Mesendoderm (in vitro differentiated cells): Measurements from ENCODE around the gene JAKMIP1.
A peak's percentile ranks its signal among the peaks of the same experiment; 100 is the strongest.

Experiments used
- DNase-seq: peaks from one replicate; pipeline ENCODE4 v3.0.0; 2013
- H2AK5ac ChIP-seq: 2 replicates; pipeline ENCODE4 v1.6.1; 2013; ENCODE audit warnings: low read length, inconsistent platforms
- H2BK120ac ChIP-seq: 2 replicates; pipeline ENCODE4 v1.6.1; 2013; ENCODE audit warnings: low read depth, mild to moderate bottlenecking, low read length, moderate library complexity, mixed read lengths
- H2BK15ac ChIP-seq: replicated peaks from 2 replicates; pipeline ENCODE4 v1.6.1; 2013; ENCODE audit warnings: low read depth, mild to moderate bottlenecking, moderate library complexity
- H2BK5ac ChIP-seq: 2 replicates; pipeline ENCODE4 v1.6.1; 2013; ENCODE audit warnings: low read length, inconsistent platforms
- H3K18ac ChIP-seq: 2 replicates; pipeline ENCODE4 v1.6.1; 2013; ENCODE audit warnings: mild to moderate bottlenecking, low read length, mixed read lengths
- H3K23ac ChIP-seq: one replicate; pipeline ENCODE4 v1.6.1; 2013; ENCODE audit warnings: low read length
- H3K27ac ChIP-seq: 2 replicates; pipeline ENCODE4 v1.5.1; 2013; ENCODE audit warnings: low read depth, mild to moderate bottlenecking, inconsistent platforms, low read length, moderate library complexity
- H3K27me3 ChIP-seq: 2 replicates; pipeline ENCODE4 v1.6.1; 2013; ENCODE audit warnings: low read length, control low read depth, mild to moderate bottlenecking, inconsistent platforms; ENCODE audit not compliant: insufficient read depth, poor library complexity
- H3K36me3 ChIP-seq: 2 replicates; pipeline ENCODE4 v1.6.1; 2013; ENCODE audit warnings: low read length, inconsistent platforms; ENCODE audit not compliant: control insufficient read depth, insufficient read depth
- H3K4ac ChIP-seq: one replicate; pipeline ENCODE4 v1.6.1; 2013; ENCODE audit warnings: low read depth, mild to moderate bottlenecking, low read length, moderate library complexity
- H3K4me1 ChIP-seq: 2 replicates; pipeline ENCODE4 v1.6.1; 2013; ENCODE audit warnings: low read depth, low read length, inconsistent platforms; ENCODE audit not compliant: control insufficient read depth
- H3K4me2 ChIP-seq: 2 replicates; pipeline ENCODE4 v1.6.1; 2013; ENCODE audit warnings: low read length
- H3K4me3 ChIP-seq: 2 replicates; pipeline ENCODE4 v1.5.1; 2013; ENCODE audit warnings: mild to moderate bottlenecking, low read length
- H3K56ac ChIP-seq: one replicate; pipeline ENCODE4 v1.6.1; 2013; ENCODE audit warnings: low read length
- H3K79me1 ChIP-seq: 2 replicates; pipeline ENCODE4 v1.6.1; 2013; ENCODE audit warnings: low read length, inconsistent platforms
- H3K79me2 ChIP-seq: 2 replicates; pipeline ENCODE4 v1.6.1; 2013; ENCODE audit warnings: mild to moderate bottlenecking, low read length; ENCODE audit not compliant: control insufficient read depth, insufficient read depth
- H3K9ac ChIP-seq: 2 replicates; pipeline ENCODE4 v1.6.1; 2013; ENCODE audit warnings: low read length, inconsistent platforms
- H4K5ac ChIP-seq: one replicate; pipeline ENCODE4 v1.6.1; 2013; ENCODE audit warnings: low read length
- H4K8ac ChIP-seq: one replicate; pipeline ENCODE4 v1.6.1; 2013; ENCODE audit warnings: low read depth, mild to moderate bottlenecking, control low read depth, low read length, moderate library complexity
- WGBS: extraction: QIAGEN DNeasy Blood & Tissue Kit; methylation state at CpG from one replicate; pipeline ENCODE4 v1.1.7; 2013; ENCODE audit warnings: low lambda C conversion rate, missing lambda C conversion rate; ENCODE audit not compliant: insufficient coverage; ENCODE audit errors: extremely low coverage; 5-methylcytosine and 5-hydroxymethylcytosine counted together

The JAKMIP1 gene

DNA sequence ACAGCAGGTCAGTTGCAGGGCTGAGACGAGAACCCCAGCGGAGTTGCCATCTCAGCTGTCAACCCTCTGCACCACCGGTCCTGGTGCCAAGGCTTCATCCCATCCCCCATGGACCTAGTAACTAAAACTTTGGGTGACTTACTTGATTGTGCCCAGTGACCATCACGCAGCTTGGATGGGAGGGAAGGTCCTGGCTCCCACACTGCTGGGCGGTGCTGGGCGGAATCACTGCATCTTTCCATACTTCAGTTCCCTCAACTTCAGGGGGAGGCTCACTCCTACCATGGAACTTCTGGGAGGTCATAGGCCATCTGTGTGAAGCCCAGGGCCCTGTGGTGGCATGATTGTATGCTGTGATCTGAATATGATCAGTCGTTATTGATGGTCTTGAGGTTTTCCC lies 26.2 kb upstream of the JAKMIP1 start:
- Histone ChIP-seq H3K4me3 (no peak overlapping the region), H3K23ac (no peak overlapping the region), H2BK15ac (no peak overlapping the region), H3K9ac (no peak overlapping the region), H2BK120ac (no peak overlapping the region), H3K4me2 (no peak overlapping the region), H4K5ac (no peak overlapping the region), H3K27me3 (no peaks in the 10 kb centered on the region), H4K8ac (no peak overlapping the region), H2AK5ac (no peak overlapping the region), H3K4ac (no peak overlapping the region), H3K18ac (no peak overlapping the region), H3K4me1 (peaks cover 4% of the 10 kb centered on the region), H3K36me3 (no peaks in the 10 kb centered on the region), H3K56ac (no peak overlapping the region), H2BK5ac (no peak overlapping the region), H3K79me2 (no peaks in the 10 kb centered on the region), H3K27ac (no peak overlapping the region), H3K79me1 (no peaks in the 10 kb centered on the region)
- DNase-seq, result no peak
- no CpG with 5 or more reads among the region's 7 CpGs for WGBS

DNA sequence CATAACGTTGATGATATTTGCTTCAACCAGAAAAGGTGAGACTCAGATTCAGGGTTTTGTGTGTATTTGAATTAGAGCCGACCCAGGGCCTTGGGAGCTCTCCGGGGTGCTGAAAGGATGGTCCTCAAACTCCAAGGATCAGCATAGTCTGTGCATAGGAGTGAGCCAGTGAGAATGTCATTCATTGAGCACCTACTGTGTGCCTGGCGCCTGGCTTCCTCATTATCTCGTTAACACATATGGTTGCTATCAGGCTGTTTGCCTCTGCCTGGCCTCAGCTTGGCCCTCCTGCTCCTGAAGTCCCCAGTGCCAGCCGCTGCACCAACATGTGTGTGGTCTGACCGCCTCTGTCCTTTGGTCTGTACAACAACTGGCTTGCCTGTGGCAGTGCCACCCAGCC lies 25.1 kb upstream of the JAKMIP1 start:
- no peak overlapping the region for H4K8ac ChIP-seq
- no peak overlapping the region for H3K27ac ChIP-seq
- H2AK5ac ChIP-seq, result no peak overlapping the region
- H3K18ac ChIP-seq, result no peak overlapping the region
- H3K36me3 ChIP-seq, result no peaks in the 10 kb centered on the region
- no peak overlapping the region for H3K56ac ChIP-seq
- peaks cover 6% of the 10 kb centered on the region for H3K4me1 ChIP-seq
- H3K23ac ChIP-seq, result no peak overlapping the region
- no peaks in the 10 kb centered on the region for H3K79me2 ChIP-seq
- H3K79me1 ChIP-seq, result no peaks in the 10 kb centered on the region
- H2BK15ac ChIP-seq, result no peak overlapping the region
- no peak overlapping the region for H3K4ac ChIP-seq
- no peak overlapping the region for H4K5ac ChIP-seq
- no CpG with 5 or more reads among the region's 7 CpGs for WGBS
- no peak overlapping the region for H2BK5ac ChIP-seq
- no peaks in the 10 kb centered on the region for H3K27me3 ChIP-seq
- no peak overlapping the region for H3K4me3 ChIP-seq
- no peak overlapping the region for H3K9ac ChIP-seq
- peak; percentile 89 for DNase-seq
- no peak overlapping the region for H2BK120ac ChIP-seq
- H3K4me2 ChIP-seq, result no peak overlapping the region

DNA sequence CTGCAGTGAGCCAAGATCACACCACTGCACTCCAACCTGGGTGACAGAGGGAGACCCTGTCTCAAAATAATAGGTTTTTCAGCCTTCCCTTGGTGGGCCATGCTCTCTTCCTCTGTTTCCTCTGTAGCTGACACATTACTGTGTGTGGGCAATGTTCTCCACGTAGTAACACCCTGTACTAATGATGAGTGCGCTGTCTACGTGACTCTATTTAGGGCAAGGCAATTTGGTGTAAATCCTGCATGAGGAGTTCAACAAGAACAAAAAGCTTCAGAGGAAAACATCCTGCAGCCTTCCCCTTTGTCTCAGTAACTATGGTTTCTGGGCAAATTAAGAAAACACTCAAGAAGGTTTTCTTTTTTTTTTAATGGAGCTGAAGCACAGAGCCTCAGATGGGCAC lies 24.4 kb upstream of the JAKMIP1 start:
- no peak for DNase-seq
- Histone ChIP-seq H3K79me2 (no peaks in the 10 kb centered on the region), H3K36me3 (no peaks in the 10 kb centered on the region), H2BK5ac (no peak overlapping the region), H3K18ac (no peak overlapping the region), H3K4me3 (no peak overlapping the region), H3K27me3 (no peaks in the 10 kb centered on the region), H3K4me2 (no peak overlapping the region), H2BK15ac (no peak overlapping the region), H4K5ac (no peak overlapping the region), H3K9ac (no peak overlapping the region), H4K8ac (no peak overlapping the region), H3K27ac (no peak overlapping the region), H3K23ac (no peak overlapping the region), H2BK120ac (no peak overlapping the region), H3K4me1 (peaks cover 6% of the 10 kb centered on the region), H2AK5ac (no peak overlapping the region), H3K79me1 (no peaks in the 10 kb centered on the region), H3K4ac (no peak overlapping the region), H3K56ac (no peak overlapping the region)
- no CpG with 5 or more reads among the region's 3 CpGs for WGBS

DNA sequence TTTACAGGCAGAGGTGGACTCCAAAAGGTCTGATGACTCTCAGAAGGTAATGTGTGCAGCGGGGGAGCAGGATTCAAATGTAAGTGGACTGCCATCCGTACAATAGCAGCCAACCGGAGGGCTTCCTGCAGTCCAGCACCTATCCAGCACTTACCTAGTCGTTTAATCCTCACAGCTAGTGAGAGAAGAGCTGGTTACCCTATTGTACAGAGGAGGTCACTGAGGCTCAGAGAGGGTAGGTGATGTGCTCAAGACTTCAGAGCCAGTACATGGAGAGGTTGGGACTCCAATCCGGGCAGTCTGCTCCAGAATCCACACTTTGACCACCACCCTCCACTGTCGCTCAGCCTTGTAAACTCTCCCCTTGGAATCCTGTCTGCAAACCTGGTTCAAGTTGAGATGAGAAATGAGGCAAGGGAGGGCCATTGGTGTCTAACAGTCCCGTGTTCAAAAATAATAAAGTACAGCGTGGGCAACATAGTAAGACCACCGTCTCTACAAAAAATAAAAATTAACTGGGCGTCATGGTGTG lies 22.5 kb upstream of the JAKMIP1 start:
- H2AK5ac ChIP-seq, result no peak overlapping the region
- H3K4me3 ChIP-seq, result no peak overlapping the region
- H3K27ac ChIP-seq, result no peak overlapping the region
- H3K23ac ChIP-seq, result no peak overlapping the region
- no peaks in the 10 kb centered on the region for H3K79me1 ChIP-seq
- no peak overlapping the region for H3K18ac ChIP-seq
- no peaks in the 10 kb centered on the region for H3K27me3 ChIP-seq
- no peaks in the 10 kb centered on the region for H3K79me2 ChIP-seq
- H3K9ac ChIP-seq, result no peak overlapping the region
- peaks cover 6% of the 10 kb centered on the region for H3K4me1 ChIP-seq
- H4K5ac ChIP-seq, result no peak overlapping the region
- H2BK15ac ChIP-seq, result no peak overlapping the region
- H3K4me2 ChIP-seq, result no peak overlapping the region
- H2BK5ac ChIP-seq, result no peak overlapping the region
- no peak overlapping the region for H3K56ac ChIP-seq
- H3K36me3 ChIP-seq, result no peaks in the 10 kb centered on the region
- peak; percentile 89 for DNase-seq
- H2BK120ac ChIP-seq, result no peak overlapping the region
- no CpG with 5 or more reads among the region's 10 CpGs for WGBS
- no peak overlapping the region for H3K4ac ChIP-seq
- H4K8ac ChIP-seq, result no peak overlapping the region

DNA sequence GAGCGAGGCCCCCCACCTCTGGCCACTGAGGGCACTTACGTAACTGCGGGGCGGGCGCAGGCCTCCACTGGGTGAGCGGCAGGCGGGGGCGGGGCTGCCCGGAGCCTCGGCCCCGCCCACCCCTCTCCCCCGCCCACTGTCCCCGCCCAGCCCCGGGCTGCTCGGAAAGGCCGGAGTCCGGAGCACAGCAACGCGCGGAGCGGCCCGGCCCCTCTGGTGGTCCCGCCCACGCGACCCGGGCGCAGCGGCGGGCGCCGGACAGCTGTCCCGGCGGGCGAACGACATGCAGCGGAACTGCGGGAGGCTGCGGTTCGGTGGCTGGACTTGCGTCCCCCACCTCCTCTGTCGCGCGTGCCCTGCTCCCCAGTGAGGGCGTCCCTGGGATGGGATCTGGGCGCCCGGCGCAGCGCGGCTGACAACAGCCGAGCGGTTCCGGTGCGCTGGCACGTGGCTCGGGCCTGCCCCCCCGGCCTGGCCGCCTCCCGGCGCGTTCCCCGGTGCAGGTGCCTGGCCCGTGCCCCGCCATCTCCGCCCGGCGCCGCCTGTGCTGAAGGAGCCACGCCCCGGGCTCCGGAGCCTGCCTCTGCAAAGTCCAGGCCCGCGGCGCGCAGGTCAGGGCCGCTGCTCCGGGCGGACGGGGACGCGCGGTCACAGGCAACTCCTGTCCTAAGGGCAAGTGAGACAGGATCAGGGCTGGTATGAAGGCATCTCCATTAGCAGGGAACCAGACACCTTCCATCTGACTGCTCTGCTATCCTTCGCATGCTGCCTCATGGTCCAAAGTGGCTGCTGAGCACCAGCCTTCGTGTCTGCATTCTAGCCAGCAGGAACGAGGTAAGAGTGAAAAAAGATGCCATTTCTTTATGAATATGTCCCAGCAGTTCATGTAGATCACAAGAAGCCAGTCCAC lies 21.8 kb upstream of the JAKMIP1 start:
- Histone ChIP-seq H4K8ac (no peak overlapping the region), H3K4me2 (peak overlapping the region; percentile 18), H3K36me3 (no peaks in the 10 kb centered on the region), H3K79me1 (no peaks in the 10 kb centered on the region), H3K4me1 (peaks cover 6% of the 10 kb centered on the region), H3K27me3 (no peaks in the 10 kb centered on the region), H3K18ac (no peak overlapping the region), H4K5ac (no peak overlapping the region), H3K79me2 (no peaks in the 10 kb centered on the region), H3K27ac (no peak overlapping the region), H3K23ac (no peak overlapping the region), H2BK15ac (no peak overlapping the region), H3K56ac (peak overlapping the region; percentile 53), H2AK5ac (no peak overlapping the region), H3K9ac (no peak overlapping the region), H2BK5ac (no peak overlapping the region), H3K4me3 (no peak overlapping the region), H3K4ac (no peak overlapping the region), H2BK120ac (no peak overlapping the region)
- no CpG with 5 or more reads among the region's 84 CpGs for WGBS
- DNase-seq, result peak; percentile 81
